Brain microvascular endothelial cell (primary cell): ENCODE results near the gene GBX2.

Experiments used
- DNase-seq: peaks from one replicate; pipeline ENCODE4 v3.0.0-alpha.2; 2020
- H3K27ac ChIP-seq: fragments of 250-450 bp; sonication (Bioruptor Pico); 2 replicates; pipeline ENCODE4 v1.5.1; 2020; ENCODE audit warnings: mild to moderate bottlenecking, moderate library complexity
- H3K27me3 ChIP-seq: fragments of 250-450 bp; sonication (Bioruptor Pico); replicated peaks from 2 replicates; pipeline ENCODE4 v1.5.1; 2020; ENCODE audit warnings: mild to moderate bottlenecking
- H3K36me3 ChIP-seq: fragments of 250-450 bp; sonication (Bioruptor Pico); replicated peaks from 2 replicates; pipeline ENCODE4 v1.5.1; 2020; ENCODE audit warnings: mild to moderate bottlenecking
- H3K4me3 ChIP-seq: 2 replicates; pipeline ENCODE4 v1.5.1; 2011; ENCODE audit warnings: low read depth, mild to moderate bottlenecking, control low read depth, low read length, moderate library complexity
- CTCF ChIP-seq: IDR thresholded peaks from 2 replicates; pipeline ENCODE4 v1.5.1; 2011; ENCODE audit warnings: low read depth, mild to moderate bottlenecking, moderate library complexity, low read length, control low read depth, inconsistent platforms; ENCODE audit errors: missing control alignments
- in situ Hi-C: cut with HindIII; loops from 2 replicates; pipeline ENCODE4 v1.10.0; 2017; ENCODE audit warnings: low sequenced_read_pairs, low pct_ligation_motif_present

Gene GBX2

GRCh38 chr2:236169741-236170589 is 1.8 kb upstream of the GBX2 start:
- H3K27me3 ChIP-seq = peaks cover 38% of the 10 kb centered on the region
- no peak for TF ChIP-seq CTCF
- H3K27ac ChIP-seq = no peak overlapping the region
- in situ Hi-C loops = no loop called here
- no peak for DNase-seq
- no peak overlapping the region for H3K4me3 ChIP-seq
- H3K36me3 ChIP-seq = no peaks in the 10 kb centered on the region

- in situ Hi-C loops = no loop called here
- no peaks in the 10 kb centered on the region for H3K36me3 ChIP-seq
- no peak overlapping the region for H3K4me3 ChIP-seq
- no peak overlapping the region for H3K27ac ChIP-seq
- no peak for TF ChIP-seq CTCF
- DNase-seq = no peak
- peaks cover 40% of the 10 kb centered on the region for H3K27me3 ChIP-seq
Observed at GRCh38 chr2:236169151-236169721, 1.1 kb upstream of the GBX2 start.

- H3K27me3 ChIP-seq = peaks cover 44% of the 10 kb centered on the region
- peak overlapping the region; percentile 57 for H3K4me3 ChIP-seq
- H3K27ac ChIP-seq = peak overlapping the region; percentile 4
- in situ Hi-C loops = no loop called here
- DNase-seq = no peak
- no peaks in the 10 kb centered on the region for H3K36me3 ChIP-seq
- peak; percentile 20 for TF ChIP-seq CTCF
Observed at GRCh38 chr2:236167297-236168109, 683 bp downstream of the GBX2 start.

- in situ Hi-C loops = no loop called here
- TF ChIP-seq CTCF = no peak
- no peak for DNase-seq
- Histone ChIP-seq H3K27ac (peak overlapping the region; percentile 4), H3K27me3 (peaks cover 39% of the 10 kb centered on the region), H3K36me3 (no peaks in the 10 kb centered on the region), H3K4me3 (peak overlapping the region; percentile 57)
Observed at GRCh38 chr2:236166796-236167296, 1.3 kb downstream of the GBX2 start.

- no peak for DNase-seq
- Histone ChIP-seq H3K36me3 (no peaks in the 10 kb centered on the region), H3K4me3 (peak overlapping the region; percentile 57), H3K27me3 (peaks cover 34% of the 10 kb centered on the region), H3K27ac (peak overlapping the region; percentile 10)
- TF ChIP-seq CTCF = no peak
- in situ Hi-C loops = no loop called here
Observed at GRCh38 chr2:236165842-236166795, 2.1 kb downstream of the GBX2 start.
